Measurements from ENCODE around the gene PPFIA1.

The PPFIA1 gene

DNA sequence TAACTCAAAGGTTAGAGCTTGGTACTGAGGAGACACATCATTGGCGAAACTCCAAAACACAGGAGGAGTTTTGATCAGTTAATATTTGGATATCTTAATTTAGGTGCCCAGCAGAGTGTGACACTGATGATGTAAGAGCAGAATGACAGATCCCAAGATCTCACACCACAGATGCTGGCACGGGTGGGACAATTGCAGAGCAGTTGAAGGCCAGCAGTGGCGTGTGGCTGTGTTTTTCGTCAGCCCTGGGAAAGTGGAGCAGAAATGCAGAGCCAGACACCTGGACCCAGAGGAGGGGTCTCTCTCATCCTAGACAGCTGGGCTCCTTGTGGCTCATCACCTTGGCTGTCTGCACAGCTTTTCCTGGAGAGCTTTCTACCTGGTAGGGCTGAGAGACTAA lies 68.1 kb downstream of the PPFIA1 start:
- Histone ChIP-seq H3K4me1 (ENCODE audit: control insufficient read depth, insufficient read depth, low read length) (no peaks in the 10 kb centered on the region), H3K36me3 (ENCODE audit: control insufficient read depth, insufficient read depth, low read length) (peaks cover 95% of the 10 kb centered on the region), H3K4me3 (ENCODE audit: low read depth, low read length) (no peak overlapping the region), H3K27ac (ENCODE audit: low read depth, low read length) (no peak overlapping the region), H3K27me3 (ENCODE audit: control insufficient read depth, insufficient read depth, low read length) (no peaks in the 10 kb centered on the region), H3K9me3 (ENCODE audit: control insufficient read depth, insufficient read depth, low read depth, low read length) (no peaks in the 10 kb centered on the region), H3K9ac (ENCODE audit: low read length) (no peak overlapping the region)

- Histone ChIP-seq H3K27ac (ENCODE audit: low read depth, low read length) (no peak overlapping the region), H3K9me3 (ENCODE audit: control insufficient read depth, insufficient read depth, low read depth, low read length) (no peaks in the 10 kb centered on the region), H3K36me3 (ENCODE audit: control insufficient read depth, insufficient read depth, low read length) (peaks cover 95% of the 10 kb centered on the region), H3K9ac (ENCODE audit: low read length) (no peak overlapping the region), H3K4me3 (ENCODE audit: low read depth, low read length) (no peak overlapping the region), H3K27me3 (ENCODE audit: control insufficient read depth, insufficient read depth, low read length) (no peaks in the 10 kb centered on the region), H3K4me1 (ENCODE audit: control insufficient read depth, insufficient read depth, low read length) (no peaks in the 10 kb centered on the region)
These were observed 68.6 kb downstream of the PPFIA1 start for GRCh38 chr11:70339066-70339465.

GRCh38 chr11:70341881-70342429 lies 71.5 kb downstream of the PPFIA1 start:
- H3K36me3 ChIP-seq (ENCODE audit: control insufficient read depth, insufficient read depth, low read length), result peaks cover 90% of the 10 kb centered on the region
- H3K9me3 ChIP-seq (ENCODE audit: control insufficient read depth, insufficient read depth, low read depth, low read length), result no peaks in the 10 kb centered on the region
- H3K4me1 ChIP-seq (ENCODE audit: control insufficient read depth, insufficient read depth, low read length), result no peaks in the 10 kb centered on the region
- no peaks in the 10 kb centered on the region for H3K27me3 ChIP-seq (ENCODE audit: control insufficient read depth, insufficient read depth, low read length)
- no peak overlapping the region for H3K27ac ChIP-seq (ENCODE audit: low read depth, low read length)
- H3K4me3 ChIP-seq (ENCODE audit: low read depth, low read length), result no peak overlapping the region
- H3K9ac ChIP-seq (ENCODE audit: low read length), result no peak overlapping the region

DNA sequence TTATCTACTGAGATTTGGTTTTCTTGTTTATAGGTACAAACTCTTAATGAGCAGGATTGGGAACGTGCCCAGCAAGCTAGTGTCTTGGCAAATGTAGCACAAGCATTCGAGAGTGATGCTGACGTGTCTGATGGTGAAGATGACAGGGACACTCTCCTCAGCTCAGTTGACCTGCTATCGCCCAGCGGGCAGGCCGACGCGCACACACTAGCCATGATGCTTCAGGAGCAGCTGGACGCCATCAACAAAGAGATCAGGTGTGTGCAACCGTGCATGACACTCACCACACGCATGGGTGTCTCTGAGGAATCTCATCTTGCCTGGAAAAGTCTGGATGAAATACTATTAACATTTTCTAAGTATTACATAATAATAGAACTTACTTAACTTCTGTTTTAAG lies 73.1 kb downstream of the PPFIA1 start:
- Histone ChIP-seq H3K4me3 (ENCODE audit: low read depth, low read length) (no peak overlapping the region), H3K36me3 (ENCODE audit: control insufficient read depth, insufficient read depth, low read length) (peaks cover 87% of the 10 kb centered on the region), H3K4me1 (ENCODE audit: control insufficient read depth, insufficient read depth, low read length) (no peaks in the 10 kb centered on the region), H3K9ac (ENCODE audit: low read length) (no peak overlapping the region), H3K9me3 (ENCODE audit: control insufficient read depth, insufficient read depth, low read depth, low read length) (no peaks in the 10 kb centered on the region), H3K27ac (ENCODE audit: low read depth, low read length) (no peak overlapping the region), H3K27me3 (ENCODE audit: control insufficient read depth, insufficient read depth, low read length) (no peaks in the 10 kb centered on the region)

DNA sequence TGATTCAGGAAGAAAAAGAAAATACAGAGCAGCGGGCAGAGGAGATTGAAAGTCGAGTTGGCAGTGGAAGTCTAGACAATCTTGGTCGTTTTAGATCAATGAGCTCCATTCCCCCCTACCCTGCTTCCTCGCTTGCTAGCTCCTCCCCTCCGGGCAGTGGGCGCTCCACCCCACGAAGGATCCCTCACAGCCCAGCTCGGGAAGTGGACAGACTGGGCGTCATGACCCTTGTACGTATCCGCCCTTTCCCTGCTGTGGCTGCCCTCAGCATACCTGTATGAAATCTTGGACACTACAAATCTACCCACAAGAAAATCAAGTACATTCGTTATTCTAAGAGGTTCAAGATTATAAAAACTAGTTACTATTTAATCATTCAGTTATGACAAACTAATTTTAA lies 77.7 kb downstream of the PPFIA1 start:
- H3K4me3 ChIP-seq (ENCODE audit: low read depth, low read length), result no peak overlapping the region
- H3K36me3 ChIP-seq (ENCODE audit: control insufficient read depth, insufficient read depth, low read length), result peaks cover 88% of the 10 kb centered on the region
- H3K4me1 ChIP-seq (ENCODE audit: control insufficient read depth, insufficient read depth, low read length), result no peaks in the 10 kb centered on the region
- no peaks in the 10 kb centered on the region for H3K9me3 ChIP-seq (ENCODE audit: control insufficient read depth, insufficient read depth, low read depth, low read length)
- no peak overlapping the region for H3K27ac ChIP-seq (ENCODE audit: low read depth, low read length)
- no peak overlapping the region for H3K9ac ChIP-seq (ENCODE audit: low read length)
- H3K27me3 ChIP-seq (ENCODE audit: control insufficient read depth, insufficient read depth, low read length), result no peaks in the 10 kb centered on the region

DNA sequence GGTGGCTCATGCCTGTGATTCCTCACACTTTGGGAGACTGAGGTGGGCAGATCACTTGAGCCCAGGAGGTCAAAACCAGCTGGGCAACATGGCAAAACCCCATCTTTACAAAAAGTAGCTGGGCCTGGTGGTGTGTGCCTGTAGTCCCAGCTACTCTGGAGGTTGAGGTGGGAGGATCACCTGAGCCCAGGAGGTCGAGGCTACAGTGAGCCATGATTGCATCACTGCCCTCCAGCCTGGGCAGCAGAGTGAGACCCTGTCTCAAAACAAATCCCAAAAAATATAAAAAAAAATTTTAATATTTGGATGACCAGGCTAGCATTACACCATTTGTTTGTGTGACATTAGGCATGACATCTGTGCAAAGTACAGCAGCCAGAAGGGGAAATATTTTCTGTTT lies 78.1 kb downstream of the PPFIA1 start:
- no peaks in the 10 kb centered on the region for H3K4me1 ChIP-seq (ENCODE audit: control insufficient read depth, insufficient read depth, low read length)
- no peak overlapping the region for H3K27ac ChIP-seq (ENCODE audit: low read depth, low read length)
- no peaks in the 10 kb centered on the region for H3K27me3 ChIP-seq (ENCODE audit: control insufficient read depth, insufficient read depth, low read length)
- no peak overlapping the region for H3K9ac ChIP-seq (ENCODE audit: low read length)
- H3K36me3 ChIP-seq (ENCODE audit: control insufficient read depth, insufficient read depth, low read length), result peaks cover 88% of the 10 kb centered on the region
- no peak overlapping the region for H3K4me3 ChIP-seq (ENCODE audit: low read depth, low read length)
- H3K9me3 ChIP-seq (ENCODE audit: control insufficient read depth, insufficient read depth, low read depth, low read length), result no peaks in the 10 kb centered on the region

- Histone ChIP-seq H3K4me1 (ENCODE audit: control insufficient read depth, insufficient read depth, low read length) (no peaks in the 10 kb centered on the region), H3K9me3 (ENCODE audit: control insufficient read depth, insufficient read depth, low read depth, low read length) (no peaks in the 10 kb centered on the region), H3K27ac (ENCODE audit: low read depth, low read length) (no peak overlapping the region), H3K4me3 (ENCODE audit: low read depth, low read length) (no peak overlapping the region), H3K9ac (ENCODE audit: low read length) (no peak overlapping the region), H3K27me3 (ENCODE audit: control insufficient read depth, insufficient read depth, low read length) (no peaks in the 10 kb centered on the region), H3K36me3 (ENCODE audit: control insufficient read depth, insufficient read depth, low read length) (peaks cover 93% of the 10 kb centered on the region)
These were observed 81.2 kb downstream of the PPFIA1 start for GRCh38 chr11:70351646-70352045.

DNA sequence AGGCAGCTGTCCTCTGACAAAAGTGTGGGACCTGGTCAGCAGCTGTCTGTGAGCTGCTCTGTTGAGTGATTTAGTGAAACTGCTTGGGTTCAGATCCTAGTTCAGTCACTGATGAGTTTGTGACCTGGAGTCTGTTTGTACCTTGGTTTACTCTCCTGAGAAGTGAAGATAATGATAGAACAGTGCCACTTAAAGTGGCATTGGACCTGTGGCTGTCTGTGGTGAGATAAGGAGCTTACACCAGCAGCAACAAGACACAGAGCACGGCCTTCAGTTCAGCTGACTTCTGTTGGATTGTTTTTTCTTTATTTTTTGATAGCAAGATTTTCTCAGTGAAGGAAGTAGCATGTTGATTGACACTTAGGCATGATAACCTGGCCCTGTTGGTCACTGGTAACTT lies 81.6 kb downstream of the PPFIA1 start:
- no peaks in the 10 kb centered on the region for H3K9me3 ChIP-seq (ENCODE audit: control insufficient read depth, insufficient read depth, low read depth, low read length)
- H3K9ac ChIP-seq (ENCODE audit: low read length), result no peak overlapping the region
- H3K4me1 ChIP-seq (ENCODE audit: control insufficient read depth, insufficient read depth, low read length), result no peaks in the 10 kb centered on the region
- H3K4me3 ChIP-seq (ENCODE audit: low read depth, low read length), result no peak overlapping the region
- H3K27ac ChIP-seq (ENCODE audit: low read depth, low read length), result no peak overlapping the region
- peaks cover 93% of the 10 kb centered on the region for H3K36me3 ChIP-seq (ENCODE audit: control insufficient read depth, insufficient read depth, low read length)
- H3K27me3 ChIP-seq (ENCODE audit: control insufficient read depth, insufficient read depth, low read length), result no peaks in the 10 kb centered on the region

DNA sequence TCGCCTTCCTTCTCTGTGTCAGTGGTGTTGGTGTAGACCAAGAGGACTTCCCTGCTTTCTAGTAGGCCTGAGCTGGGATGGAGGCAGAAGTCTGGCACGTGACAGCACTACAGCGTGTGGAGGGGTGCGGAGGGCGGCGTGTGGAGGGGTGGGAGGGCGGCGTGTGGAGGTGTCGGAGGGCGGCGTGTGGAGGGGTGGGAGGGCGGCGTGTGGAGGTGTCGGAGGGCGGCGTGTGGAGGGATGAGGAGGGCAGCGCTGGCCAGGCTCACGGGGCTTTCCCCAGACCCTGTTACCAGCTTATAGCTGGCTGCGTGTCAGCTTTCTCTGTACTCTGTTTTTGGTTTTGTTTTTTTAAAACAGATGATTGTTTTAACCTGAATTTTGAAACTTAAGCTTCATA lies 82.1 kb downstream of the PPFIA1 start:
- H3K27ac ChIP-seq (ENCODE audit: low read depth, low read length), result no peak overlapping the region
- H3K27me3 ChIP-seq (ENCODE audit: control insufficient read depth, insufficient read depth, low read length), result no peaks in the 10 kb centered on the region
- no peak overlapping the region for H3K9ac ChIP-seq (ENCODE audit: low read length)
- H3K36me3 ChIP-seq (ENCODE audit: control insufficient read depth, insufficient read depth, low read length), result peaks cover 91% of the 10 kb centered on the region
- H3K9me3 ChIP-seq (ENCODE audit: control insufficient read depth, insufficient read depth, low read depth, low read length), result no peaks in the 10 kb centered on the region
- H3K4me1 ChIP-seq (ENCODE audit: control insufficient read depth, insufficient read depth, low read length), result no peaks in the 10 kb centered on the region
- no peak overlapping the region for H3K4me3 ChIP-seq (ENCODE audit: low read depth, low read length)

DNA sequence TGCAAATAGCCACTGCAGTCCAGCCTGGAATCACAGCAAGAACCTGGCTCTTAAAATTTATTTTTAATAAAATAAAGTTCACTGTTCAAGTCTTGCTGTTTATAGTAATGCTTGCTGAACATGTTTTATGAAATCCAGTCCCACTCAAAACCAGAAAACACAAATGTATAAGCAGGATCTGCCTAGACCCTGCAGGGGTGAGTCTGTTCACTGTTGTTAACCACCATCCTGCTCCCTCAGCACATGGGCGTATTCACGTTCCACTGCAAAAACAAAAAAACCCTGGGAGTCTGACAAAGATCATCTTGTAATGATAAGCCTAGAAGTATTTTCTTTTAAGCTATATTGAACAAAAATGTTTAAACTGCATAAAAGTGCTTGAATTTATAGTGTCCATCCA lies 82.8 kb downstream of the PPFIA1 start:
- H3K4me3 ChIP-seq (ENCODE audit: low read depth, low read length), result no peak overlapping the region
- H3K27me3 ChIP-seq (ENCODE audit: control insufficient read depth, insufficient read depth, low read length), result no peaks in the 10 kb centered on the region
- H3K27ac ChIP-seq (ENCODE audit: low read depth, low read length), result no peak overlapping the region
- H3K4me1 ChIP-seq (ENCODE audit: control insufficient read depth, insufficient read depth, low read length), result no peaks in the 10 kb centered on the region
- H3K36me3 ChIP-seq (ENCODE audit: control insufficient read depth, insufficient read depth, low read length), result peaks cover 92% of the 10 kb centered on the region
- H3K9me3 ChIP-seq (ENCODE audit: control insufficient read depth, insufficient read depth, low read depth, low read length), result no peaks in the 10 kb centered on the region
- no peak overlapping the region for H3K9ac ChIP-seq (ENCODE audit: low read length)

GRCh38 chr11:70353900-70354568 lies 83.5 kb downstream of the PPFIA1 start:
- Histone ChIP-seq H3K27me3 (ENCODE audit: control insufficient read depth, insufficient read depth, low read length) (no peaks in the 10 kb centered on the region), H3K9ac (ENCODE audit: low read length) (no peak overlapping the region), H3K4me3 (ENCODE audit: low read depth, low read length) (no peak overlapping the region), H3K27ac (ENCODE audit: low read depth, low read length) (no peak overlapping the region), H3K36me3 (ENCODE audit: control insufficient read depth, insufficient read depth, low read length) (peaks cover 92% of the 10 kb centered on the region), H3K9me3 (ENCODE audit: control insufficient read depth, insufficient read depth, low read depth, low read length) (no peaks in the 10 kb centered on the region), H3K4me1 (ENCODE audit: control insufficient read depth, insufficient read depth, low read length) (no peaks in the 10 kb centered on the region)
